ENCODE results near the gene FOXB2. TPM values are rescaled to one million over a fixed set of nuclear protein-coding genes. Genes with fewer than 3 reads are reported as not detected.

Gene FOXB2
- total RNA-seq, 1 donor from 2014 or later: not detected

- no peak for DNase-seq (ENCODE audit: low spot score)
Measured at GRCh38 chr9:77063645-77064285, 44.3 kb downstream of the FOXB2 start.

DNA sequence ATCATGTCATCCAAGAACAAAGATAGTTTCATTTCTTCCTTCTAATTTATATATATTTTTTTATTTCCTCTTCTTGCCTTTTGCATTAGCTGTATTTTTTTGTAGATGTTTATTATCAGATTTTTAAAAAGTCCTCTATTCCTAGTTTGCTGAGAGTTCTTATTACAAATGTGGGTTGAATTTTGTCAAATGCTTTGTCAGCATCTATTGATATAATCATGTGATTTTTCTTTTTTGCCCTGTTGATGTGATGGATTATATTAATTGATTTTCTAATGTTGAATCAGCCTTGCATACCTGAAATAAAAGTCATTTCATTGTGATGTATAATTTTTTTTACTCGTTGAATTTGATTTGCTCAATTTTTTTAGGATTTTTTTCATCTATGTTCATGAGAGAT is 46.9 kb downstream of the FOXB2 start:
- DNase-seq (ENCODE audit: low spot score): no peak

Other genes starting within 250 kb of the FOXB2 start
- gene PRUNE2, start 113.5 kb upstream of the FOXB2 start, total RNA-seq (ENCODE audit: insufficient read depth, low replicate concordance): 12.3 TPM
- 124 TPM for gene VPS13A, start 157.9 kb downstream of the FOXB2 start, total RNA-seq (ENCODE audit: insufficient read depth, low replicate concordance)